Brain microvascular endothelial cell (primary cell): ENCODE measurements around the gene CDKN2B-AS1.

Experiments used
- DNase-seq: peaks from one replicate; pipeline ENCODE4 v3.0.0-alpha.2; 2020
- H3K27ac ChIP-seq: fragments of 250-450 bp; sonication (Bioruptor Pico); 2 replicates; pipeline ENCODE4 v1.5.1; 2020; ENCODE audit warnings: mild to moderate bottlenecking, moderate library complexity
- H3K27me3 ChIP-seq: fragments of 250-450 bp; sonication (Bioruptor Pico); replicated peaks from 2 replicates; pipeline ENCODE4 v1.5.1; 2020; ENCODE audit warnings: mild to moderate bottlenecking
- H3K36me3 ChIP-seq: fragments of 250-450 bp; sonication (Bioruptor Pico); replicated peaks from 2 replicates; pipeline ENCODE4 v1.5.1; 2020; ENCODE audit warnings: mild to moderate bottlenecking
- H3K4me3 ChIP-seq: 2 replicates; pipeline ENCODE4 v1.5.1; 2011; ENCODE audit warnings: low read depth, mild to moderate bottlenecking, control low read depth, low read length, moderate library complexity
- in situ Hi-C: cut with HindIII; loops from 2 replicates; pipeline ENCODE4 v1.10.0; 2017; ENCODE audit warnings: low sequenced_read_pairs, low pct_ligation_motif_present
- TF ChIP-seq, protein P1 (sequence below): IDR thresholded peaks from 2 replicates; pipeline ENCODE4 v1.5.1; 2011; ENCODE audit warnings: low read depth, mild to moderate bottlenecking, moderate library complexity, low read length, control low read depth, inconsistent platforms; ENCODE audit errors: missing control alignments

CDKN2B-AS1 gene

DNA sequence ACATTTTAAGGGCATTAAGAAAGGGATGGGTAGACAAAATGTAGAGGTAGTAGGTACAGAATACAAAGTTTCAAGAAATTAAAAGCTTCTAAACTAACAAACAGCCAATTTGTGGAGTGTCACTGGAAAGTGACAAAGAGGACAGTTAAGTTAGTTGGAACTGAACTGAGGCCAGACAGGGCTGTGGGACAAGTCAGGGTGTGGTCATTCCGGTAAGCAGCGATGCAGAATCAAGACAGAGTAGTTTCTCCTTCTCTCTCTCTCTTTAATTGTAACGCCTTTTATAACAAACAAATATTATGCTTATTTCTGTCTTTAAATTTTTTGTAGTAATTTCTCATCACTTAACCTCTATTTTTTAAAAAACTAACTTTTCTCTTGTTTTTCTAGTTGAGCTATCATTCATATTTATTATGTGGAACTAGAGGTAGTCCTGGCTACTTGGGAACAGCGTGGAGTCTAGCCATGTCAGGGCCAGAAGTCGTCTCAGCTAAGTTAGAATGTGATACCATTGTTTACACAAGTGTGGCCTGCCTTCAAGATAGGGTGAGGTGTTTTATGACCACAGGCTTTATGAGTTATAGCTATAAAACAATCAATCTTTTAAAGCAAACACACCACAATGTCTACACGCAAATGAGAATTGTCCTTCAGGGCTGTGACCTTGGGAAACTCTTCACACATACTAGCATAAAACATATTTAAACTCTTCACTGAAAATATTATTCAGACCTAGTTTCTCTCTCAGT lies 129.8 kb downstream of the CDKN2B-AS1 start:
- TF ChIP-seq, protein P1, sequence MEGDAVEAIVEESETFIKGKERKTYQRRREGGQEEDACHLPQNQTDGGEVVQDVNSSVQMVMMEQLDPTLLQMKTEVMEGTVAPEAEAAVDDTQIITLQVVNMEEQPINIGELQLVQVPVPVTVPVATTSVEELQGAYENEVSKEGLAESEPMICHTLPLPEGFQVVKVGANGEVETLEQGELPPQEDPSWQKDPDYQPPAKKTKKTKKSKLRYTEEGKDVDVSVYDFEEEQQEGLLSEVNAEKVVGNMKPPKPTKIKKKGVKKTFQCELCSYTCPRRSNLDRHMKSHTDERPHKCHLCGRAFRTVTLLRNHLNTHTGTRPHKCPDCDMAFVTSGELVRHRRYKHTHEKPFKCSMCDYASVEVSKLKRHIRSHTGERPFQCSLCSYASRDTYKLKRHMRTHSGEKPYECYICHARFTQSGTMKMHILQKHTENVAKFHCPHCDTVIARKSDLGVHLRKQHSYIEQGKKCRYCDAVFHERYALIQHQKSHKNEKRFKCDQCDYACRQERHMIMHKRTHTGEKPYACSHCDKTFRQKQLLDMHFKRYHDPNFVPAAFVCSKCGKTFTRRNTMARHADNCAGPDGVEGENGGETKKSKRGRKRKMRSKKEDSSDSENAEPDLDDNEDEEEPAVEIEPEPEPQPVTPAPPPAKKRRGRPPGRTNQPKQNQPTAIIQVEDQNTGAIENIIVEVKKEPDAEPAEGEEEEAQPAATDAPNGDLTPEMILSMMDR: no peak
- in situ Hi-C loops: no loop called here
- no peaks in the 10 kb centered on the region for H3K27me3 ChIP-seq
- no peaks in the 10 kb centered on the region for H3K36me3 ChIP-seq
- H3K27ac ChIP-seq: no peak overlapping the region
- DNase-seq: no peak
- H3K4me3 ChIP-seq: no peak overlapping the region

- no peaks in the 10 kb centered on the region for H3K36me3 ChIP-seq
- peak overlapping the region; percentile 74 for H3K27ac ChIP-seq
- H3K27me3 ChIP-seq: no peaks in the 10 kb centered on the region
- TF ChIP-seq, protein P1: no peak
- H3K4me3 ChIP-seq: no peak overlapping the region
- in situ Hi-C loops: no loop called here
- peak; percentile 67 for DNase-seq
These were observed 134.5 kb downstream of the CDKN2B-AS1 start for GRCh38 chr9:22129133-22129532.

- in situ Hi-C loops: no loop called here
- peak overlapping the region; percentile 74 for H3K27ac ChIP-seq
- TF ChIP-seq, protein P1: no peak
These were observed 135.0 kb downstream of the CDKN2B-AS1 start for GRCh38 chr9:22129633-22130032.

GRCh38 chr9:22131817-22132216 lies 137.2 kb downstream of the CDKN2B-AS1 start:
- H3K27ac ChIP-seq: no peak overlapping the region
- in situ Hi-C loops: no loop called here
- H3K36me3 ChIP-seq: no peaks in the 10 kb centered on the region
- no peak overlapping the region for H3K4me3 ChIP-seq
- DNase-seq: no peak
- no peaks in the 10 kb centered on the region for H3K27me3 ChIP-seq
- TF ChIP-seq, protein P1: no peak

More at GRCh38 chr9:22129633-22130032, 135.0 kb downstream of the CDKN2B-AS1 start:
- Histone ChIP-seq H3K4me3 (no peak overlapping the region), H3K27me3 (no peaks in the 10 kb centered on the region), H3K36me3 (no peaks in the 10 kb centered on the region)
- no peak for DNase-seq

- no peak for DNase-seq
- Histone ChIP-seq H3K4me3 (no peak overlapping the region), H3K27me3 (no peaks in the 10 kb centered on the region), H3K27ac (no peak overlapping the region), H3K36me3 (no peaks in the 10 kb centered on the region)
- TF ChIP-seq, protein P1: no peak
- in situ Hi-C loops: no loop called here
These were observed 139.8 kb downstream of the CDKN2B-AS1 start for GRCh38 chr9:22134390-22134789.

- in situ Hi-C loops: no loop called here
- TF ChIP-seq, protein P1: no peak
- Histone ChIP-seq H3K27me3 (no peaks in the 10 kb centered on the region), H3K27ac (peak overlapping the region; percentile 85), H3K36me3 (no peaks in the 10 kb centered on the region), H3K4me3 (no peak overlapping the region)
- peak; percentile 93 for DNase-seq
These were observed 142.0 kb downstream of the CDKN2B-AS1 start for GRCh38 chr9:22136461-22137096.
